HepG2 (cell line): Measurements from ENCODE around the gene PTGS2. TPM values are rescaled to one million over a fixed set of nuclear protein-coding genes. Genes with fewer than 3 reads are reported as not detected.

Experiments
- ATAC-seq: fragments of 200-7000 bp; cut with Tn5 transposase; 3 replicates; pipeline ENCODE4 v1.9.1; 2020; ENCODE audit warnings: mild to moderate bottlenecking, moderate library complexity
- BruUV-seq: library from RNA; stranded (reverse); fragments of 400-500 nt; replicated peaks from 2 replicates; lab custom pipeline; 2021; lab: Mats Ljungman, UMichigan
- CTCF ChIA-PET: fragments of 300-600 bp; formaldehyde crosslinking; extraction: SDS; loops from one replicate; lab custom pipeline; 2021; ENCODE audit warnings: low total read pairs, inconsistent platforms, low intra/inter-chr PET ratio; lab: Yijun Ruan, JAX
- POLR2A ChIA-PET: fragments of 350-600 bp; sonication (Branson Sonifier 250); formaldehyde crosslinking; loops from one replicate; lab custom pipeline; 2020; ENCODE audit warnings: antibody characterized with exemption, inconsistent platforms; lab: Yijun Ruan, JAX
- DNase-seq: peaks from one replicate; pipeline ENCODE4 v3.0.0-alpha.2; 2015; ENCODE audit warnings: low spot score
- FAIRE-seq: peaks from 3 replicates; lab custom pipeline; 2011; peaks lifted over from hg19 to GRCh38; lab: Jason Lieb, UNC
- H2AFZ ChIP-seq: one replicate; pipeline ENCODE4 v1.6.1; 2011; ENCODE audit warnings: low read length, inconsistent platforms
- H3K27ac ChIP-seq: fragments of 300-600 bp; 3 replicates; pipeline ENCODE4 v1.8.0; 2011; ENCODE audit warnings: mixed run types, mild to moderate bottlenecking, mixed read lengths, low read length, inconsistent platforms; ENCODE audit not compliant: insufficient read depth; ENCODE audit errors: extremely low read length
- H3K27me3 ChIP-seq, 2 experiments: fragments of 200-600 bp in 1 of 2; 2 replicates in 1 of 2; 3 replicates in 1 of 2; pipeline versions ENCODE4 v1.6.0 to v1.8.0; 2011; ENCODE audit warnings: low read length in 2 of 2, mild to moderate bottlenecking in 2 of 2, moderate library complexity in 2 of 2, inconsistent platforms in 1 of 2; ENCODE audit not compliant: insufficient read depth in 2 of 2, control insufficient read depth in 1 of 2
- H3K36me3 ChIP-seq, 2 experiments: fragments of 200-600 bp in 1 of 2; replicated peaks in 1 of 2; 2 replicates in 1 of 2; 3 replicates in 1 of 2; pipeline versions ENCODE4 v1.5.1 to v1.8.0; 2011; ENCODE audit warnings: low read length in 2 of 2, inconsistent platforms in 1 of 2; ENCODE audit not compliant: insufficient read depth in 2 of 2, control insufficient read depth in 1 of 2
- H3K4me1 ChIP-seq: 2 replicates; pipeline ENCODE4 v1.5.1; 2012; ENCODE audit warnings: low read length, inconsistent platforms; ENCODE audit not compliant: insufficient read depth
- H3K4me2 ChIP-seq: 2 replicates; pipeline ENCODE4 v1.6.0; 2011; ENCODE audit warnings: low read depth, low read length, inconsistent platforms
- H3K4me3 ChIP-seq, 3 experiments: fragments of 200-600 bp in 1 of 3; sonication (generic), shearing (Covaris generic) in 1 of 3; replicated peaks in 1 of 3; 2 replicates each; pipeline ENCODE4 v1.5.1; 2011 to 2016; ENCODE audit warnings: low read length in 3 of 3, inconsistent platforms in 2 of 3, low read depth in 2 of 3, mild to moderate bottlenecking in 2 of 3, control low read depth in 1 of 3, mixed read lengths in 1 of 3; ENCODE audit not compliant: insufficient read depth in 1 of 3
- H3K79me2 ChIP-seq: one replicate; pipeline ENCODE4 v1.6.1; 2011; ENCODE audit warnings: low read length, inconsistent platforms; ENCODE audit not compliant: insufficient read depth
- H3K9ac ChIP-seq: 2 replicates; pipeline ENCODE4 v1.6.0; 2011; ENCODE audit warnings: mild to moderate bottlenecking, low read depth, low read length, inconsistent platforms; ENCODE audit not compliant: insufficient read depth
- H3K9me3 ChIP-seq: 2 replicates; pipeline ENCODE4 v1.5.1; 2012; ENCODE audit warnings: mild to moderate bottlenecking, low read length
- H4K20me1 ChIP-seq: 2 replicates; pipeline ENCODE4 v1.6.0; 2011; ENCODE audit warnings: inconsistent platforms, mild to moderate bottlenecking, low read length, moderate library complexity; ENCODE audit not compliant: insufficient read depth
- BRCA1 ChIP-seq: sonication (generic); formaldehyde crosslinking; IDR thresholded peaks from 2 replicates; pipeline ENCODE4 v1.4.0; 2020; ENCODE audit warnings: missing genetic modification reagents
- CBX1 ChIP-seq: IDR thresholded peaks from one replicate; pipeline ENCODE4 v1.6.1; 2016; ENCODE audit warnings: antibody characterized with exemption, low read depth
- GABPA ChIP-seq, 2 experiments: IDR thresholded peaks; 2 replicates each; pipeline ENCODE4 v1.6.1; 2011 to 2016; ENCODE audit warnings: low read depth in 2 of 2, low read length in 1 of 2, missing biosample characterization in 1 of 2, missing genetic modification characterization in 1 of 2
- KIAA2018 ChIP-seq: sonication (generic); formaldehyde crosslinking; IDR thresholded peaks from 2 replicates; pipeline ENCODE4 v1.5.0; 2020; ENCODE audit warnings: mild to moderate bottlenecking, missing genetic modification reagents, borderline replicate concordance
- KLF9 ChIP-seq: IDR thresholded peaks from 2 replicates; pipeline ENCODE4 v1.6.1; 2016; ENCODE audit warnings: low read depth
- RNF2 ChIP-seq: fragments of 450-650 bp; conservative IDR thresholded peaks from 2 replicates; pipeline ENCODE4 v1.6.1; 2016; ENCODE audit warnings: low read depth
- ZC3H13 ChIP-seq: sonication (generic); formaldehyde crosslinking; IDR thresholded peaks from 2 replicates; pipeline ENCODE4 v1.8.1; 2023; ENCODE audit warnings: mild to moderate bottlenecking, missing genetic modification reagents, moderate library complexity
- ZFP36L1 ChIP-seq: sonication (generic); formaldehyde crosslinking; IDR thresholded peaks from 2 replicates; pipeline ENCODE4 v1.8.0; 2022; ENCODE audit warnings: mild to moderate bottlenecking, missing genetic modification reagents, moderate library complexity
- ZNF30 ChIP-seq: sonication (generic); formaldehyde crosslinking; IDR thresholded peaks from 2 replicates; pipeline ENCODE4 v1.5.0; 2020; ENCODE audit warnings: mild to moderate bottlenecking, missing genetic modification reagents
- ZNF580 ChIP-seq: IDR thresholded peaks from 2 replicates; pipeline ENCODE4 v1.6.1; 2016; ENCODE audit warnings: low read depth, borderline replicate concordance
- WGBS: methylation state at CpG from one replicate; pipeline ENCODE4 v1.1.6; 2017; ENCODE audit warnings: low lambda C conversion rate; 5-methylcytosine and 5-hydroxymethylcytosine counted together
- in situ Hi-C: cut with HindIII; loops from 2 replicates; pipeline ENCODE4 v1.10.0; 2017; ENCODE audit warnings: low pct_unique_long_range_greater_than_20kb; ENCODE audit not compliant: extremely low pct_ligation_motif_present
- intact Hi-C: fragments of 100-400 bp; cut with micrococcal nuclease; formaldehyde crosslinking; loops from one replicate; pipeline ENCODE4 v1.10.0; 2022; ENCODE audit not compliant: unreplicated experiment
- polyA plus RNA-seq, 8 experiments: library from polyadenylated mRNA; depleted of rRNA in 3 of 8; stranded (reverse) in 7 of 8; unstranded in 1 of 8; fragments of >200 nt; fragmentation: Illumina TruSeq in 4 of 8; extraction: Trizol in 4 of 8; gene quantifications; 2 replicates each; pipeline versions ENCODE4 v1.2.1 to v1.2.3, GENCODE V29; 2011 to 2016; ENCODE audit warnings: low read depth in 4 of 8, missing spikeins in 1 of 8, mixed read lengths in 1 of 8; ENCODE audit not compliant: insufficient read depth in 1 of 8
- total RNA-seq, 5 experiments: library from RNA; depleted of rRNA; stranded (reverse); fragments of >200 nt; fragmentation: Illumina TruSeq; extraction: Trizol; gene quantifications; 2 replicates each; pipeline ENCODE4 v1.2.3, GENCODE V29; 2016; ENCODE audit warnings: low read depth in 1 of 5

PTGS2 gene
- total and polyA plus RNA-seq, 2 of the 13 experiments (the other 11 are each of a cell fraction or from before 2014, with no cell fraction given), result not detected

GRCh38 chr1:186672131-186672530 is 8.1 kb downstream of the PTGS2 start:
- no peaks in the 10 kb centered on the region for H3K27me3 ChIP-seq
- no peaks in the 10 kb centered on the region for H4K20me1 ChIP-seq
- ChIA-PET POLR2A (no interaction called here), CTCF (no interaction called here)
- H3K9ac ChIP-seq, result no peak overlapping the region
- H3K4me2 ChIP-seq, result no peak overlapping the region
- no TSS peak for BruUV-seq
- in situ Hi-C loops, result no loop called here
- ATAC-seq (no peak), FAIRE-seq (no peak), DNase-seq (no peak)
- 1% methylated on average over 2 of the region's 2 CpGs for WGBS
- no peak overlapping the region for H3K4me3 ChIP-seq
- no peaks in the 10 kb centered on the region for H3K4me1 ChIP-seq
- no peak overlapping the region for H3K27ac ChIP-seq
- H3K36me3 ChIP-seq, result no peaks in the 10 kb centered on the region
- intact Hi-C loops, result no loop called here
- H2AFZ ChIP-seq, result no peak overlapping the region
- no peaks in the 10 kb centered on the region for H3K9me3 ChIP-seq
- no peak for TF ChIP-seq BRCA1 (CRISPR knock-in tag)
- no peak for TF ChIP-seq ZNF580 (CRISPR knock-in tag)
- TF ChIP-seq ZFP36L1 (CRISPR knock-in tag), result no peak
- no peaks in the 10 kb centered on the region for H3K79me2 ChIP-seq

GRCh38 chr1:186671136-186671825 is 8.9 kb downstream of the PTGS2 start:
- H3K4me3 ChIP-seq, result no peak overlapping the region
- H3K27ac ChIP-seq, result no peak overlapping the region
- no peak for ATAC-seq
- no peaks in the 10 kb centered on the region for H3K9me3 ChIP-seq
- in situ Hi-C loops, result no loop called here
- ChIA-PET CTCF (no interaction called here), POLR2A (no interaction called here)
- H3K9ac ChIP-seq, result no peak overlapping the region
- H3K27me3 ChIP-seq, result no peaks in the 10 kb centered on the region
- H3K4me2 ChIP-seq, result no peak overlapping the region
- no peaks in the 10 kb centered on the region for H3K36me3 ChIP-seq
- no peaks in the 10 kb centered on the region for H3K79me2 ChIP-seq
- 3% methylated on average over 2 of the region's 2 CpGs for WGBS
- H3K4me1 ChIP-seq, result no peaks in the 10 kb centered on the region
- no TSS peak for BruUV-seq
- intact Hi-C loops, result no loop called here
- no peaks in the 10 kb centered on the region for H4K20me1 ChIP-seq
- no peak for FAIRE-seq
- H2AFZ ChIP-seq, result no peak overlapping the region
- DNase-seq, result no peak
- TF ChIP-seq ZC3H13 (CRISPR knock-in tag) (no peak), GABPA (IDR thresholded peaks at IDR 0.05; ENCODE audit: low read depth, low read length) (no peak), GABPA (CRISPR knock-in tag; IDR thresholded peaks at IDR 0.05; ENCODE audit: low read depth) (no peak), RNF2 (no peak), CBX1 (no peak), KIAA2018 (CRISPR knock-in tag) (no peak), KLF9 (CRISPR knock-in tag) (no peak), ZNF30 (no peak)
